HepG2 (cell line): ENCODE data around the gene CLIC3. TPM values are rescaled to one million over a fixed set of nuclear protein-coding genes. Genes with fewer than 3 reads are reported as not detected.

Source experiments
- CSRNP1 ChIP-seq: sonication (generic); formaldehyde crosslinking; IDR thresholded peaks from 2 replicates; pipeline ENCODE4 v1.8.1; 2023; ENCODE audit warnings: mild to moderate bottlenecking, missing genetic modification reagents
- PAXIP1 ChIP-seq: sonication (generic); formaldehyde crosslinking; conservative IDR thresholded peaks from 2 replicates; pipeline ENCODE4 v1.4.0; 2020; ENCODE audit warnings: mild to moderate bottlenecking, missing genetic modification reagents, moderate library complexity
- RFXAP ChIP-seq: sonication (generic); formaldehyde crosslinking; IDR thresholded peaks from 2 replicates; pipeline ENCODE4 v1.4.0; 2020; ENCODE audit warnings: missing genetic modification reagents, borderline replicate concordance
- SMAD1 ChIP-seq: sonication (generic); formaldehyde crosslinking; IDR thresholded peaks from 2 replicates; pipeline ENCODE4 v1.4.0; 2020; ENCODE audit warnings: missing genetic modification reagents, low read depth, mild to moderate bottlenecking, borderline replicate concordance
- SRSF1 ChIP-seq: fragments of 200-400 bp; formaldehyde crosslinking; optimal IDR thresholded peaks from 2 replicates; pipeline ENCODE3; 2017; ENCODE audit warnings: mild to moderate bottlenecking, low read depth, low read length, moderate library complexity
- ZBTB1 ChIP-seq: sonication (generic); formaldehyde crosslinking; IDR thresholded peaks from 2 replicates; pipeline ENCODE4 v1.4.0; 2020; ENCODE audit warnings: missing genetic modification reagents, borderline replicate concordance
- ZFP36 ChIP-seq: fragments of 150-350 bp; IDR thresholded peaks from 2 replicates; pipeline ENCODE4 v1.6.1; 2018; ENCODE audit warnings: borderline replicate concordance, low read length, low read depth; ENCODE audit not compliant: partially characterized antibody
- ZNF574 ChIP-seq: sonication (generic); formaldehyde crosslinking; IDR thresholded peaks from 2 replicates; pipeline ENCODE4 v1.4.0; 2020; ENCODE audit warnings: missing genetic modification reagents
- ZNF652 ChIP-seq: IDR thresholded peaks from 2 replicates; pipeline ENCODE4 v1.6.1; 2016; ENCODE audit warnings: low read depth, borderline replicate concordance
- ZNF713 ChIP-seq: sonication (generic); formaldehyde crosslinking; IDR thresholded peaks from 2 replicates; pipeline ENCODE4 v1.4.0; 2020; ENCODE audit warnings: mild to moderate bottlenecking, missing genetic modification reagents
- ZNF883 ChIP-seq: sonication (generic); formaldehyde crosslinking; IDR thresholded peaks from 2 replicates; pipeline ENCODE4 v1.5.1; 2020; ENCODE audit warnings: mild to moderate bottlenecking, missing genetic modification reagents; ENCODE audit errors: not compliant biosample characterization
- polyA plus RNA-seq, 8 experiments: library from polyadenylated mRNA; depleted of rRNA in 3 of 8; stranded (reverse) in 7 of 8; unstranded in 1 of 8; fragments of >200 nt; fragmentation: Illumina TruSeq in 4 of 8; extraction: Trizol in 4 of 8; gene quantifications; 2 replicates each; pipeline versions ENCODE4 v1.2.1 to v1.2.3, GENCODE V29; 2011 to 2016; ENCODE audit warnings: low read depth in 4 of 8, missing spikeins in 1 of 8, mixed read lengths in 1 of 8; ENCODE audit not compliant: insufficient read depth in 1 of 8
- total RNA-seq, 5 experiments: library from RNA; depleted of rRNA; stranded (reverse); fragments of >200 nt; fragmentation: Illumina TruSeq; extraction: Trizol; gene quantifications; 2 replicates each; pipeline ENCODE4 v1.2.3, GENCODE V29; 2016; ENCODE audit warnings: low read depth in 1 of 5
- TF ChIP-seq, protein P1 (sequence below): sonication (generic); formaldehyde crosslinking; IDR thresholded peaks from 2 replicates; pipeline ENCODE4 v1.8.0; 2022; ENCODE audit warnings: missing genetic modification reagents, mild to moderate bottlenecking, moderate library complexity, borderline replicate concordance
- TF ChIP-seq, protein P2 (sequence below): sonication (generic); formaldehyde crosslinking; IDR thresholded peaks from 2 replicates; pipeline ENCODE4 v1.8.1; 2023; ENCODE audit warnings: mild to moderate bottlenecking, moderate library complexity, missing genetic modification reagents
- TF ChIP-seq, protein P3 (sequence below): sonication (generic); formaldehyde crosslinking; IDR thresholded peaks from 2 replicates; pipeline ENCODE4 v1.5.1; 2020; ENCODE audit warnings: missing genetic modification reagents, mild to moderate bottlenecking, borderline replicate concordance

The CLIC3 gene
- total and polyA plus RNA-seq, 2 of the 13 experiments (the other 11 are each of a cell fraction or from before 2014, with no cell fraction given), result 0.51 to 1.5 TPM

DNA sequence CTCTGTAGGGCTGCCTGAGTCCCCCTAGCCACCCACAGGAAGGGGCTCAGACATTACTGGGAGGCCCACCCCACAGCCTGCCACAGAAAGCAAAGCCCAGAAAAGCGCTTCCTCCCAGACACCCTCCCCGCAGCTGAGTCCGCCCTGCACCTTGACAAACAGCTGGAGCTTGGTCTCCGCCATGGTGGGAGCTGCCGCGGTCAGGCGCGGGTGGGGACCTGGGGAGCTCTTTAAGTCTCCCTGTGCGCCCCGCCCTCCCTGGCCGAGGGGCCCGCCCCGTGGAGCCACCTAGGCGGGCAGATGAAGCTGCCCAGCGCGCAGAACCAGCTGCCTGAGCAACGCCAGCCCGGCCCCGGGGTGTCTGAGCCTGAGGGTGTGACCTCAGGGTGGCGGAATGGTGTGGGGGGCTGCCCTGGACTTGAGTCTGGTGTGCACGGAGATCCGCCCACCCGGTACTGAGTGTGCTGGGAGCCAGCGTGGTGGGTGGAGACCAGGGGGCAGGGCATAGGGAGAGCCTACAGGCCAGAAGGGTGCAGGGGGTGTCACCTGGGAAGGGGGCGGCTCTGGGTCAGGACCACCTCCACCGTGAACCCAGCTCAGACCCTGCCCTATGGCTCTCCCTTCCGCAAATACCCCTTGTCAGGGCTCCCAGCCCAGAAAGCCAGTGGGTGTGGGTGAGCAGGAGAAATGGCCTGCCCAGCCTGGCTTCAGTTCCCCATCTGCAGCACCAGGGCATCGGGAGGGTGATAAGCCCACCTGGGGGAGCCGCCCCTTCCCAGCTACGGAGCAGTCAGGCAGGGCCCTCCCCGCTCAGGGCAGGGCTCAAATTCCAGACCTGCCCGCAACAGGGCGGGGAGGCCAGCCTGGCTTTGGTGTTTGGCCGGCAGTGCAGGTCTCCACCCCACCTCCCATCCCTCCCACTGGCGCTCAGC is at the start of gene CLIC3 (continued):
- TF ChIP-seq PAXIP1 (peak; percentile 32), ZNF713 (CRISPR knock-in tag) (no peak), ZNF883 (no peak), ZNF652 (CRISPR knock-in tag) (no peak), ZBTB1 (no peak), SMAD1 (no peak), SRSF1 (no peak), ZNF574 (no peak; the same call in 1 of the 2 replicates), ZFP36 (no peak), RFXAP (CRISPR knock-in tag) (no peak), CSRNP1 (peak; percentile 9; the same call in 1 of the 2 replicates)
- TF ChIP-seq, protein P1, sequence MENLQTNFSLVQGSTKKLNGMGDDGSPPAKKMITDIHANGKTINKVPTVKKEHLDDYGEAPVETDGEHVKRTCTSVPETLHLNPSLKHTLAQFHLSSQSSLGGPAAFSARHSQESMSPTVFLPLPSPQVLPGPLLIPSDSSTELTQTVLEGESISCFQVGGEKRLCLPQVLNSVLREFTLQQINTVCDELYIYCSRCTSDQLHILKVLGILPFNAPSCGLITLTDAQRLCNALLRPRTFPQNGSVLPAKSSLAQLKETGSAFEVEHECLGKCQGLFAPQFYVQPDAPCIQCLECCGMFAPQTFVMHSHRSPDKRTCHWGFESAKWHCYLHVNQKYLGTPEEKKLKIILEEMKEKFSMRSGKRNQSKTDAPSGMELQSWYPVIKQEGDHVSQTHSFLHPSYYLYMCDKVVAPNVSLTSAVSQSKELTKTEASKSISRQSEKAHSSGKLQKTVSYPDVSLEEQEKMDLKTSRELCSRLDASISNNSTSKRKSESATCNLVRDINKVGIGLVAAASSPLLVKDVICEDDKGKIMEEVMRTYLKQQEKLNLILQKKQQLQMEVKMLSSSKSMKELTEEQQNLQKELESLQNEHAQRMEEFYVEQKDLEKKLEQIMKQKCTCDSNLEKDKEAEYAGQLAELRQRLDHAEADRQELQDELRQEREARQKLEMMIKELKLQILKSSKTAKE (CRISPR knock-in tag), result 0 out of 2 replicates have a peak, but pooled peaks have one; percentile 11
- TF ChIP-seq, protein P2, sequence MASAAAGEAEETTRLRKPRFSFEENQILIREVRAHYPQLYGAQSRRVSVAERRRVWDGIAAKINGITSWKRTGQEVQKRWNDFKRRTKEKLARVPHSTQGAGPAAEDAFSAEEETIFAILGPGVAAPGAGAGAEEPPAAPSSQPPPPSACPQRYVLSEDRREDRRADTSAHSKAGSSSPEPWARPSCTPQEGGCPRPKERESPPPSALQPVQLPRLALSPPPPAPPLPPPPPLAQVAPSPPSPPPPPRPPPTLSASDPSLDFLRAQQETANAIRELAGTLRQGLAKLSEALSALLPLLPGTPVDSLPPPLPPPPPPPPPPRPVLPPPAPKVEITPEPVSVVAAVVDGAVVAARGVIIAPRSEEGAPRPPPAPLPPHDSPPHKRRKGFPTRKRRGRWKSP (CRISPR knock-in tag), result peak; percentile 67; the same call in 1 of the 2 replicates
- TF ChIP-seq, protein P3, sequence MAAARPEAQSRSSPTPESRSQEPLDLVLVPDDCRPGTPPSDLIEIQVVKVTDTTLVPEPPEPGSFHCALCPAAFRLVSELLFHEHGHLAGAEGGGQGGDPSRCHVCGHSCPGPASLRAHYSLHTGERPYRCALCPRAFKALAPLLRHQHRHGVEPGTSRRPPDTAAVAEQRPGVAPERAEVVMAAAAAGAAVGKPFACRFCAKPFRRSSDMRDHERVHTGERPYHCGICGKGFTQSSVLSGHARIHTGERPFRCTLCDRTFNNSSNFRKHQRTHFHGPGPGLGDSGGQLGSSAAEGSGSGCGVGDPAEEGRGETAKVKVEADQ (CRISPR knock-in tag), result no peak
